Erythroblast (primary cell): ENCODE results near the gene WIPF3.

Experiments
- DNase-seq, 2 experiments: peaks; one replicate each; lab custom pipeline; 2025; lab: John Stamatoyannopoulos, UW
- GATA1 ChIP-seq: IDR thresholded peaks from 2 replicates; pipeline ENCODE4 v1.6.1; 2011; ENCODE audit warnings: low read depth, mild to moderate bottlenecking, control low read depth, low read length, moderate library complexity
- POLR2A ChIP-seq: IDR thresholded peaks from 2 replicates; pipeline ENCODE4 v1.6.1; 2011; ENCODE audit warnings: mild to moderate bottlenecking, low read length

Gene WIPF3

DNA sequence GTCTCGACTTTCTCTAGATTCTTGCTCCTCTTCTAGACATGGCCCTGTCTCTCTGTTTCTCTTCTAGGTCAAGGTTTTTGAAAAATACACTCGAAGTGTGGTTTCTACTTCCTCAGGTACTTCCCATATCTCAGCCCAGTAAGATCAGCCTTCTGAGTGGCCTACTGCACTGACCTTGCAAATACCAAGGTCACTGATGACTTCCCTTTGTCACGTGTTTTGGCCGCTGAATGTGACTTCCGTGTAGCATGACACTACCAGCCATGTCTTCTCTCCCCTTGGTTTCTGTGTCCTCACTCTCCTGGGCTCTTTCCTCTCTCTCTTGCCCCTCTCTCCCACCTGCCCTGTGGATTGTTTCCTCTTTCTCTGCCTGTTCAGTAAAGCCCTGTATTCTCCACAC, 7.9 kb upstream of the WIPF3 start:
- no peak for TF ChIP-seq POLR2A
- no peak for TF ChIP-seq GATA1
- no peak for DNase-seq

DNA sequence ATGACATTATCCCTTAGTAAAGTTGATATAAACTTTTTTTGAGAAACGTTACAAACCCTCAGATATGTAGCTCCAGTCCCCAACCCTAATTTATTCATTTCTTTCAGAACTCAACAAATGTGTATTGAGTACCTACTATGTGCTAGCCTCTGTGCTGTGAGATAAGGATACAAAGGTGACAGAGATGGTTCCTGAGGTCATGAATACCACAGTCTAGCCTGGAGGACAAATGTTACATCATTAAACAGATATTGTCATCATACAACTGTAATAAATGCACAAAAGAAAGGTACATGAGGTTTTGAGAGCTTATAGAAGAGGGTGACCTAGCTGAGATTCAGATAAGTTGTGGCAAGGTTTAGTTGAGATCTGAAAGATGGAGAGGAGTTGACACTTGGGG, 4.4 kb upstream of the WIPF3 start:
- DNase-seq = no peak
- TF ChIP-seq POLR2A = no peak
- no peak for TF ChIP-seq GATA1

DNA sequence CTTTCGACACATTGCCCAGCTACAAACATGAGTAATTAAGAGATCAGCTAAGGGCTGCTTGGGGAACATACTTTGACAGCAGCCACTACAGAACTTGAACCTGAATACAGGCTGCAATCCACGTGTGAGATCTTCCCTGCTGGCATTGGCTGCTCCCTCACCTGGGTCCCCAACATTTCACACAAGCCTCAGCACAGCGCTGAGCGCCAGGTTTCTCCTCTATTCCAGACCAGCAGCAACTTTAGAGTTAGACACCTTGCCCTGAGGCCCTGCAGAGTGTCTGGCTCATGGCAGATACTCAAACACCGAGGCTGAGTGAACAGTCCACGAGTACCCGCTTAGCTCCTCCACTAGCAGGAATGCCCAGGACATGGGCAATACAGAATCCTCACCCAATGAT, 1.3 kb upstream of the WIPF3 start:
- DNase-seq = no peak
- TF ChIP-seq GATA1 (no peak), POLR2A (no peak)

DNA sequence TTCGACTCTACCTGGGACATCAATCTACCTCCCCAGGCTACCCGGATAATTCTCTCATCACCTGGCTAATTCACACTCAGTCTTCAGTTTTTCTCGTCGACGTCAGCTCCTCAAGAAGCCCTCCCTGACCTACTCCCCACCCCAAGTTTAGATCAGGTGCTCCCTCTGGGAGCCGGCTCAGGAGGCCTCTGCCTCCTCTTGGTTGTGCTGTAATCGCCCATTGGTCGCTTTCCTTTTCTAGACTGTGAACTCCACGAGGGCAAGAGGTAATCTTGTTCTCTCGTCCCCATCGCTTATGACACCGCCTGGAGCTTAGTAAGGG, 461 bp upstream of the WIPF3 start:
- TF ChIP-seq POLR2A = no peak
- TF ChIP-seq GATA1 = no peak
- no peak for DNase-seq

DNA sequence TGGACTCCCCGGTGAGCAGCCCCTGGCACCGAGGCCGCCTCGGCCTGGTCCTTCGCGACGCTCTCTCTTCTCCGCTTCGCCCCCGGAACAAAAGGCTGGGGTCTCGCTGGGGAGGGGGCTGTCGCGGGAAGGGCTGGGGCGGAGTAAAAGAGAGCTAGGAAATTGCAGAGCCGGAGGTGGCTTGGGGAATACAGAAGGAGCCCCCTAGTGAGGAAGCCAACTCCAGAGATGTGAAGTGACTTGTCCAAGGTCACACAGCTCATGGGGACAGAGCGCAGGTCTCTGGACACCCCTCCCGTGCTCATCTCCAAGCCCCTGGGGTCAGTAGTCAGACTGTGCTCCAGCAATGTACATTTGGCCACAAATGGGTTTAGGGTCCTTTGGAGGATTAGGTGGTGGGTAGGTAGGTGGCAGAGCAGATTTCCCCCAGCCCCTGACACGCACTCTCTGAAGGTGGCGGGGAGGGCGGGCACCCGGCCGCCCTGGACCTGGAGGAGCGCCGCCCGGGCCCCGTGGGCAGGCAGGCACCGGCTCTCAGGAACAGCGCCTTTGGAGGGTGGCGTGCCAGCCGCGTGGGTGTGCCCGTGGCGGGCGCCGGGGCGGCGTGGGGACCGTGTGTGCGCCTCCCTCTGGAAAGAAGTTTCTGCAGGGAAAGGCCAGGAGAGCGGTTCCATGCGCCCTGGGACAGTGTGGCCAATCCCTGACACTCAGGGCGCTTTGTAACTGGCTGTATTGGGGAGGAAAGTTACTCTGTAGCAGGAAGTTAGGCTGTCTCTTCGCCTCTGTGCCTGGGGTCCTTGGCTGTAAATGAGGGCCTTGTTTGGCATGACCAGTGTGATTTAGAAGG, 910 bp downstream of the WIPF3 start:
- TF ChIP-seq GATA1 (no peak), POLR2A (no peak)
- no peak for DNase-seq

DNA sequence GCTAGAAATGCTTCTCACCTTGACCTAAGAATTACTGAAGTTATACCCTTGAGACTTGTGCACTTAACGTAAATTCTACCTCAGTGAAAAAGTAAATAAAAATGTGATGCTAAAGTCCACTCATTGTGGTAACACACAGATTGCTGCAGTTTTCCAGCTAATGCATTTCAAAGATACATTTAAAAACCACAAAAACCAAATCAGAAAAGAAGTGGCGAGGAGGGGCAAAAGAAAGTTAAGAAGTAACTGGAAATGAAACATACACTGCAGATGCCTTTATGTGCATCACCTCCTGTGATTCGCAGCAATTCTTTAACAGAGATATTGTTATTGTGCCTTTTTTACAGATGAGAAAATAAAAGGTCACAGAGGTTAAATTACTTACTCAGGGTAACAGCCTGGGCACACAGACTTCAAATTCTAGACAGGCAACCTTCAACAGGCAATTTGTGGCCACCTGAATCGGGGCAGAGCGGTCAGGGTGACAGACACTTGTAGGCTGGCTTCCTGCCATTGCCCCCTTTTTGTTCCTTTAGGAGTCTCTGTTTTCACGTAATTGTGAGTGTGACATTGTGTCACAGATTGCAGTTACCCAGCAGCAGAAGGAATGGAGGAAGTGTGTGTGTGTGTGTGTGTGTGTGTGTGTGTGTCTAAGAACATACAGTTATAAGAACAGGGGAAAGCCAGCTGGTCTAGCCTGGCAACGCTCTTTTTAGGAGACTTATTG, 1.9 kb downstream of the WIPF3 start:
- DNase-seq = no peak
- TF ChIP-seq GATA1 (no peak), POLR2A (no peak)

DNA sequence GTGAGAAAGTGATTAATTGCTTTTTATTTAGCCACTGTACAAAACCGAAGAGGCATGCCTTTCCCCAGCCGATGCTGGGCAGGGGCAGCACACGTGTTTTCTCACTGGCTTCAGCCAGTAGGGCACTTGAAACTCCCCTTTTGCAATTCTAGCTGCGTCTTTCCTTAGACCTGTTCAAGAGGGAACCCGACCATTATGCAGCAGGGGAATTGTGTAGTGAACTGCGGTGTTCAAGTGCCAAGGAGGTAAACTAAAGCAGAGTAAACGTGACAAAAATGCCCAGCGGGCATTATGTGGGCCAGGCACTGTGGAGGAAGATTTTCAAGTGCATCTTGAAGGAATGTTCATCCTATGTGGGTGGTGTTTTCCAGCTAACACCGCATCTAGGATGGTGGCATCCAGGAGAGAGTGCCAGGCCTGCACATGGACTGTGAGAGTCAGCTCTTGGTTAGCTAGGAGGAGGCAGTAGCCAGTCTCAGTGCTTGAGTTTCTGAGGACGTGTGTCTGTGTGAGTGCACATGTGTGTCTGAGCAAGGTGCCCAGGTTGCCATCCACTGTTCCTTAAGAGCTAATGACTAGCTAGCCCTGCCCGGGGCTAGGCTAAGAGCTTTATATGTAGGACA, 3.3 kb downstream of the WIPF3 start:
- no peak for TF ChIP-seq GATA1
- no peak for TF ChIP-seq POLR2A
- DNase-seq = no peak

DNA sequence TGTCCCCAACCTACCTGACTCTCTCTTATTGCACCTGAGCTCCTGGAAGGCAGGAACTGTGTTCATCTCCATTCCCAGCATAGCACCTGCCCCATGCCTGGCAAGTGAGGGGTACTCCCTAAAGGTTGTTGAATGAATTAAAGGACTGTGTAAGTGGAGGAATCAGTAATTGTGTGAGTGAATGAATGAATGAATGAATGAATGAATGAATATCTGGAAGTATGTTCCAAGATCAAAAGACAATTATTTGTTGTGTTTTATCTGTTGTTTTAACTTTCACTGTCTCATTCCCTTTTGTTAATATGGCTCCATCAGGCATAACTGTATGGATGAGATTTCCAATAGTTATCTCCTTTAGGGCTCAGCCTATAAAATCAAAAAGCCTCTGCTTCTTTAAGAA, 4.0 kb downstream of the WIPF3 start:
- TF ChIP-seq POLR2A = no peak
- no peak for TF ChIP-seq GATA1
- DNase-seq = no peak

DNA sequence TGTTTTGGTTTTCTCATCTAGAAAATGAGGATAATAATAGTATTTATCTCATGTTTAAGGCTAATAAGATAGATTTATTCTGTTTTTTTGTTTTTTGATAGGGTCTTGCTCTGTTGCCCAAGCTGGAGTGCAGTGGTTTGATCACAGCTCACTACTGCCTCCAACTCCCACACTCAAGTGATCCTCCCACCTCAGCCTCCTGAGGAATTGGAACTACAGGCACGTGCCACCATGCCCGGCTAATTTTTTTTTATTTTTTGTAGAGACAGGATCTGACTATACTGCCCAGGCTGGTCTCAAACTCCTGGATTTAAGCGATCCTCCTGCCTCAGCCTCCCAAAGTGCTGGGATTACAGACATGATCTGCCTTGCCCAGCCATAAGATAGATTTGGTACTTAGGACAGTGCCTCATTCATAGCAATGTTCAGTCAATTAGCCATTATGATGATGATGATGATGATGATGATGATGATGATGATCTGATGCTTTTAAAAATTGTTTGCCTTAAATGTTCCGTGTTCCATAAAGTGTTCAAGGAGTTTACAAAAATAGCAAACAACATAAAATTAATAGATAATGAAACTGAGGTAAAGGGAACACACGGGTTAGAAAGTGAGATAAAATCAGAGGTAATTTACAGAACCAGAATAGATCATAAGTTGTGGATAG, 4.6 kb downstream of the WIPF3 start:
- TF ChIP-seq GATA1 (no peak), POLR2A (no peak)
- no peak for DNase-seq

DNA sequence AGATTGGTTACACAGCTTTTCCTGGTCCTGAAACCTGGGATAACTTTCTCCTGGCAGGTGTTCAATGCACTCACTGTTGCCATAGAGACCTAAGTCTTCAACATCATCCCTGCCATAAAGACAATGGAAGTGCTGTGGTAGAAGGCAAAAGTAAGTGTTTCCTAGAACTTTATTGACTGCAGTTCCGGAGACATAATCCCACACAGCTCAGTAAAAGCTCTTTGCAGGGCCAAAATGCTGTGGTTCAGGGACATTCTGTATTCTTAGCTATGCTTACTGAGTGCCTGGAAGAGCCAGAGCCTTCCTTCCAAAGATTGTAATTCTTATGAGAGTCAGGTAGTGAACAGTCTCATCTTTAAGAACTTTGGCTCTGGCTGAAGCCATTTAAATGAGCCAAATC, 5.3 kb downstream of the WIPF3 start:
- TF ChIP-seq POLR2A (no peak), GATA1 (no peak)
- DNase-seq = no peak

DNA sequence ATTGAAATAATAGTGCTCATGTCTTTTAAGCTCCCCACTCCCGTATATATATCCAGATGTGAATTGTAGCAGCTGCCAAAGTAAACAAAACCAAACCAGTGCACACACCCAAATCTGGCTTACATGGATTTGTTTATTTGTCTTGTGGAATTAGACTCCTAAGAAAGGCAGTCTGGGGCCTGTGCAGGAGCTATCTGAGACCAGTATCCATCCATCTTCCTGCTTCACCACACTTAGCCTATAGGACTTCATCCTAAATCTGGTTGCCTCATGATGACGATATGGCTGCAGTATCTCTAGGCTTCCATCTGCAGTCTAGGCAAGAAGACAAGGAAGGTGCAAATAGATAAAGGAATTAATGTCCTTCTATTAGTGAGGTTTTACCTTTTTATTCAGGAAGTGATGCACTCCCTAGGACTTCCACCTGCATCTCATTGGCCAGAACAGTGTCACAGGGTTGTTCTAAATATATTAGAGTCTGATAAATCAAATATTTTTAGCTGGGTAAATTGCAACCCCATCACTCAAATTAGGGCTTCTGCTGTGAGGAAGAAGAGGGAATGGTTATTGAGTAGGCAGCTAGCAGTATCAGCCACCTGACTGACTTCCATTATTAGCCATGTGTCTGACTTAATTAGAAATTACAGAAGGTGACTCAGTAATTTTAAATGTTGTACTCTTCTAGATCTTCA, 6.0 kb downstream of the WIPF3 start:
- DNase-seq = no peak
- TF ChIP-seq GATA1 = no peak
- no peak for TF ChIP-seq POLR2A

DNA sequence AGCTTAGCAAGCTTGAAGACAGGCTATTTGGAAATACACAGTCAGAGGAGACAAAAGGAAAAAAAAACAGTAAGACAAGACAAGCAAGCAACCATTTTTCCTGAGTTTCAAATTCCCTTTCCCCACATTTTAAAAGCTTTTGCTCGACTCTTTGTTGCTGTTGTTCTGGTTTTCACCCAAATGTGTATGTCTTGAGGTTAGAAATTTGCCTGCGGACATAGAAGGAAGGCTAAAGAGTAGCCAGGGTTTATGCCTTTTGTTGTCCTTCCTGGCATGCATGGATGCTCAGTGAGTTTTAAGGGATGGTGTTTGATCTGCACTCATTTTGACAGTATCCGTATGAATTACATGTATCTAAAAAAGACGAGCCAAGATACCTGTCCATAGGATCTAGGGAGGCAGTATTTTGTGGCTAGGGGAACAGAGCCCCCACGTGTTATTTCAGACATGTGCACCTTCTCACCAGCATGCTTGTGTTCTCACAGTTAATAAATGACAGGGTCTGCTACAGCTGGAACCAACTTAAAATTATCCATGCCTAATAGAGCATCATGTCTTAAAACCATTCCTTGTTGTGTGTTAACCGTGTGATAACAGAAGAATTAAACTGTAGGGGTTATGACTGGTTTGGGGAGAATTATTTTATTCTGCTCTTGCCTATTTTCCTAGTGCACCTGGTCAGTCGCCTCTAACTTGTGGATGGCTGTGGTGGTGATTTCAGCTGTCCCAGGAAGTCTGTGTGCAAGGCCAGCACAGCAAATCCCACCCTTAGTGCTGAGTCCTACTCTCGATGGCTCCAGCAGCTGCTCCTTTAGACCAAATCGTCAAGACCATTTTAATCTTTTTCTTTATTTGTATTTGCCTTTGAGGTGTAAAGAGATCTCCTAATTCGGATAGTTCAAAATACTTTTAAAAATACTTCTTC, 9.1 kb downstream of the WIPF3 start:
- TF ChIP-seq POLR2A (no peak), GATA1 (no peak)
- DNase-seq = no peak
